ENCODE results near the gene NRCAM. TPM values are rescaled to one million over a fixed set of nuclear protein-coding genes. Genes with fewer than 3 reads are reported as not detected.
"Not testable (repeated sequence)": the region's sequence is repeated elsewhere in the genome, so short reads cannot be mapped to it uniquely, and the experiment has no call there.

The NRCAM gene
- total and polyA plus RNA-seq, 5 donors from 2014 or later: 0.27 TPM; not detected in 4

GRCh38 chr7:108280136-108280535 is 176.1 kb downstream of the NRCAM start:
- no peaks in the 10 kb centered on the region for H3K36me3 ChIP-seq (ENCODE audit: control insufficient read depth, insufficient read depth, low read length)
- Mint-ChIP-seq H3K9me3 (peaks cover 0 to 7% (median 0%) of the 10 kb centered on the region in 7 donors), H3K27me3 (peaks cover 8% of the 10 kb centered on the region), H3K4me1 (no peaks in the 10 kb centered on the region), H3K27ac (no peak overlapping the region), H3K36me3 (no peaks in the 10 kb centered on the region), H3K4me3 (no peak overlapping the region)
- no peak for ATAC-seq (ENCODE audit: low read depth in 2 of 2)
- no peaks in the 10 kb centered on the region for H3K9me3 ChIP-seq (ENCODE audit: control insufficient read depth in 2 of 2, low read length in 2 of 2)
- no peak overlapping the region for H3K4me3 ChIP-seq (ENCODE audit: low read depth, low read length)
- no peak overlapping the region for H3K27ac ChIP-seq (ENCODE audit: insufficient read depth, low read length, poor library complexity, severe bottlenecking)
- peaks cover 8% of the 10 kb centered on the region for H3K27me3 ChIP-seq (ENCODE audit: control insufficient read depth, insufficient read depth, low read length)
- no peak for DNase-seq
- no peaks in the 10 kb centered on the region for H3K4me1 ChIP-seq (ENCODE audit: control insufficient read depth, insufficient read depth, low read length, poor library complexity, severe bottlenecking)

DNA sequence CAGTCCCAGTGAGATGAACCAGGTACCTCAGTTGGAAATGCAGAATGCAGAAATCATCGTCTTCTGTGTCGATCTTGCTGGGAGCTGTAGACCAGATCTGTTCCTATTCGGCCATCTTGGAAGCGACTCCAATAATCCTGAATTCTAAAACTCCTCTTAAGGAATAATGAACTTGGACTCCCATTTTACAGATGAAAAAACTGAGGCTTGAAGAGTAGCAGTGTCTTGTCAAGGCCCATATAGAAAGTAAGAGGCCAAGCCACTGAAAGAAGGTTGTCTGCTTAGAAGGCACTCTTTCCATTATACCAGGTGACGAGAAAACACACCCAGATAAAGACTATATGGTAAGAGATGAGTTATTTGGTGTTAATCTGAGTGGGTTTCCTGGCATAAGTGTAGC is 177.5 kb downstream of the NRCAM start:
- Mint-ChIP-seq H3K27ac (no peak overlapping the region), H3K4me1 (no peaks in the 10 kb centered on the region), H3K36me3 (no peaks in the 10 kb centered on the region), H3K9me3 (peaks cover 0 to 7% (median 3%) of the 10 kb centered on the region in 7 donors), H3K27me3 (no peaks in the 10 kb centered on the region), H3K4me3 (no peak overlapping the region)
- no peak for DNase-seq
- Histone ChIP-seq H3K36me3 (ENCODE audit: control insufficient read depth, insufficient read depth, low read length) (no peaks in the 10 kb centered on the region), H3K9me3 (ENCODE audit: control insufficient read depth in 2 of 2, low read length in 2 of 2) (no peaks in the 10 kb centered on the region), H3K27me3 (ENCODE audit: control insufficient read depth, insufficient read depth, low read length) (no peaks in the 10 kb centered on the region), H3K27ac (ENCODE audit: insufficient read depth, low read length, poor library complexity, severe bottlenecking) (no peak overlapping the region), H3K4me3 (ENCODE audit: low read depth, low read length) (no peak overlapping the region), H3K4me1 (ENCODE audit: control insufficient read depth, insufficient read depth, low read length, poor library complexity, severe bottlenecking) (no peaks in the 10 kb centered on the region)
- ATAC-seq (ENCODE audit: low read depth in 2 of 2): no peak

- Histone ChIP-seq H3K27me3 (ENCODE audit: control insufficient read depth, insufficient read depth, low read length) (no peaks in the 10 kb centered on the region), H3K36me3 (ENCODE audit: control insufficient read depth, insufficient read depth, low read length) (no peaks in the 10 kb centered on the region), H3K4me3 (ENCODE audit: low read depth, low read length) (no peak overlapping the region), H3K9me3 (ENCODE audit: control insufficient read depth in 2 of 2, low read length in 2 of 2) (no peaks in the 10 kb centered on the region), H3K4me1 (ENCODE audit: control insufficient read depth, insufficient read depth, low read length, poor library complexity, severe bottlenecking) (no peaks in the 10 kb centered on the region), H3K27ac (ENCODE audit: insufficient read depth, low read length, poor library complexity, severe bottlenecking) (no peak overlapping the region)
- no peak overlapping the region for H3K27ac Mint-ChIP-seq
- no peak overlapping the region for H3K4me3 Mint-ChIP-seq
- no peak for ATAC-seq (ENCODE audit: low read depth in 2 of 2)
- H3K4me1 Mint-ChIP-seq: no peaks in the 10 kb centered on the region
- H3K36me3 Mint-ChIP-seq: no peaks in the 10 kb centered on the region
- peaks cover 0 to 7% (median 3%) of the 10 kb centered on the region in 7 donors for H3K9me3 Mint-ChIP-seq
- no peaks in the 10 kb centered on the region for H3K27me3 Mint-ChIP-seq
- no peak for DNase-seq
Measured at GRCh38 chr7:108278281-108278680, 178.0 kb downstream of the NRCAM start.

DNA sequence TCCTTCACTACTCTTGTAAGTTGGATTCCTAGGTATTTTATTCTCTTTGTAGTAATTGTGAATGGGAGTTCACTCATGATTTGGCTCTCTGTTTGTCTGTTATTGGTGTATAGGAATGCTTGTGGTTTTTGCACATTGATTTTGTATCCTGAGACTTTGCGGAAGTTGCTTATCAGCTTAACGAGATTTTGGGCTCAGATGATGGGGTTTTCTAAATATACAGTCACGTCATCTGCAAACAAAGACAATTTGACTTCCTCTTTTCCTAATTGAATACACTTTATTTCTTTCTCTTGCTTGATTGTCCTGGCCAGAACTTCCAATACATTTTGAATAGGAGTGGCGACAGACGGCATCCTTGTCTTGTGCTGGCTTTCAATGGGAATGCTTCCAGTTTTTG is 181.8 kb downstream of the NRCAM start:
- not testable (repeated sequence) for H3K27me3 ChIP-seq (ENCODE audit: control insufficient read depth, insufficient read depth, low read length); H3K36me3 Mint-ChIP-seq; H3K4me3 Mint-ChIP-seq; H3K4me1 Mint-ChIP-seq; H3K9me3 ChIP-seq (ENCODE audit: control insufficient read depth in 2 of 2, low read length in 2 of 2); H3K9me3 Mint-ChIP-seq; ATAC-seq (ENCODE audit: low read depth in 2 of 2); H3K4me3 ChIP-seq (ENCODE audit: low read depth, low read length); H3K4me1 ChIP-seq (ENCODE audit: control insufficient read depth, insufficient read depth, low read length, poor library complexity, severe bottlenecking); DNase-seq; H3K27me3 Mint-ChIP-seq; H3K36me3 ChIP-seq (ENCODE audit: control insufficient read depth, insufficient read depth, low read length); H3K27ac ChIP-seq (ENCODE audit: insufficient read depth, low read length, poor library complexity, severe bottlenecking); H3K27ac Mint-ChIP-seq

DNA sequence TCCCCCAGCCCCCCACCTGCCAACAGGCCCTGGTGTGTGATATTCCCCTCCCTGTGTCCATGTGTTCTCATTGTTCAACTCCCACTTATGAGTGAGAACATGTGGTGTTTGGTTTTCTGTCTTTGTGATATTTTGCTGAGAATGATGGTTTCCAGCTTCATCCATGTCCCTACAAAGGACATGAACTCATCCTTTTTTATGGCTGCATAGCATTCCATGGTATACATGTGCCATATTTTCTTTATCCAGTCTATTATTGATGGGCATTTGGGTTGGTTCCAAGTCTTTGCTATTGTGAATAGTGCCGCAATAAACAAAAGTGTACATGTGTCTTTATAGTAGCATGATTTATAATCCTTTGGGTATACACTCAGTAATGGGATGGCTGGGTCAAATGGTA is 183.3 kb downstream of the NRCAM start:
- DNase-seq; H3K9me3 Mint-ChIP-seq; H3K36me3 Mint-ChIP-seq; H3K27ac ChIP-seq (ENCODE audit: insufficient read depth, low read length, poor library complexity, severe bottlenecking); H3K4me1 ChIP-seq (ENCODE audit: control insufficient read depth, insufficient read depth, low read length, poor library complexity, severe bottlenecking); H3K4me3 Mint-ChIP-seq; H3K27me3 ChIP-seq (ENCODE audit: control insufficient read depth, insufficient read depth, low read length); H3K4me1 Mint-ChIP-seq; H3K27ac Mint-ChIP-seq; ATAC-seq (ENCODE audit: low read depth in 2 of 2); H3K4me3 ChIP-seq (ENCODE audit: low read depth, low read length); H3K36me3 ChIP-seq (ENCODE audit: control insufficient read depth, insufficient read depth, low read length); H3K9me3 ChIP-seq (ENCODE audit: control insufficient read depth in 2 of 2, low read length in 2 of 2); H3K27me3 Mint-ChIP-seq: not testable (repeated sequence)

- DNase-seq (no peak), ATAC-seq (ENCODE audit: low read depth in 2 of 2) (no peak)
- no peaks in the 10 kb centered on the region for H3K27me3 Mint-ChIP-seq
- H3K27ac Mint-ChIP-seq: no peak overlapping the region
- H3K36me3 ChIP-seq (ENCODE audit: control insufficient read depth, insufficient read depth, low read length): no peaks in the 10 kb centered on the region
- H3K4me3 ChIP-seq (ENCODE audit: low read depth, low read length): no peak overlapping the region
- H3K9me3 Mint-ChIP-seq: peaks cover 0 to 3% (median 0%) of the 10 kb centered on the region in 7 donors
- H3K36me3 Mint-ChIP-seq: no peaks in the 10 kb centered on the region
- H3K4me1 Mint-ChIP-seq: no peaks in the 10 kb centered on the region
- H3K9me3 ChIP-seq (ENCODE audit: control insufficient read depth in 2 of 2, low read length in 2 of 2): no peaks in the 10 kb centered on the region
- H3K4me3 Mint-ChIP-seq: no peak overlapping the region
- H3K4me1 ChIP-seq (ENCODE audit: control insufficient read depth, insufficient read depth, low read length, poor library complexity, severe bottlenecking): no peaks in the 10 kb centered on the region
- H3K27me3 ChIP-seq (ENCODE audit: control insufficient read depth, insufficient read depth, low read length): no peaks in the 10 kb centered on the region
- no peak overlapping the region for H3K27ac ChIP-seq (ENCODE audit: insufficient read depth, low read length, poor library complexity, severe bottlenecking)
Measured at GRCh38 chr7:108270385-108271015, 185.7 kb downstream of the NRCAM start.

DNA sequence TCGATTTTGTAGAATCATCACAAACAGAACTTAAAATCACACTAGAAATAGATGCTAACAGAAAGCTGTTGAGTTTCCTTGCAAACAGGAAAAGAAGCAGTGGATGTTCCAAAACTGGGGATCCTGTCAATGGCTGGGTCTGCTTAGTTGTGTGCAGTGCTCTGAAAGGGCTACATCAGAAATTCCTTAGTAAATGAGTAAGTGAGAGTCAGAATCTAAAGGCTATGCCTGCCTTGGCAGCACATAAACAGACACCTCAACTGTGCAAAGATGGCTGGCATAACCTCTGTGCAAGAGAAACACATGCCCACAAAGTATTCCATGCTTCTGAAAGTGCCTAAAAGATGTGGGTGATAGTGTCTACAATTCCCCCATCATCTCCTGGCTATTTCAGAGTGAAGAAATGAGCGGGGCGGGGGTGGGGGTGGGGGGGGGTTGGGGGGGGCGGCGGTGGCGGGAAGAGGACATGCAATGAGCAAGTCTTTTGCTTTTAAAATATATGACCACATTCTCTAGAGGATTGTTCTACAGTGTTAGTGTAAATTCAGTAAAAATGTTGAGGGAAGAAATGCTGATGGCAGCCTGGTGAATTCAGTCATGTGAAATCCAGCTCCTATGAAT is 187.9 kb downstream of the NRCAM start:
- H3K27me3 Mint-ChIP-seq: no peaks in the 10 kb centered on the region
- no peak overlapping the region for H3K4me3 ChIP-seq (ENCODE audit: low read depth, low read length)
- H3K4me1 Mint-ChIP-seq: no peaks in the 10 kb centered on the region
- no peak for ATAC-seq (ENCODE audit: low read depth in 2 of 2)
- H3K27ac ChIP-seq (ENCODE audit: insufficient read depth, low read length, poor library complexity, severe bottlenecking): no peak overlapping the region
- H3K36me3 Mint-ChIP-seq: no peaks in the 10 kb centered on the region
- H3K4me1 ChIP-seq (ENCODE audit: control insufficient read depth, insufficient read depth, low read length, poor library complexity, severe bottlenecking): no peaks in the 10 kb centered on the region
- H3K36me3 ChIP-seq (ENCODE audit: control insufficient read depth, insufficient read depth, low read length): no peaks in the 10 kb centered on the region
- H3K4me3 Mint-ChIP-seq: no peak overlapping the region
- H3K9me3 ChIP-seq (ENCODE audit: control insufficient read depth in 2 of 2, low read length in 2 of 2): no peaks in the 10 kb centered on the region
- no peaks in the 10 kb centered on the region for H3K27me3 ChIP-seq (ENCODE audit: control insufficient read depth, insufficient read depth, low read length)
- H3K27ac Mint-ChIP-seq: no peak overlapping the region
- no peaks in the 10 kb centered on the region for H3K9me3 Mint-ChIP-seq
- no peak for DNase-seq

DNA sequence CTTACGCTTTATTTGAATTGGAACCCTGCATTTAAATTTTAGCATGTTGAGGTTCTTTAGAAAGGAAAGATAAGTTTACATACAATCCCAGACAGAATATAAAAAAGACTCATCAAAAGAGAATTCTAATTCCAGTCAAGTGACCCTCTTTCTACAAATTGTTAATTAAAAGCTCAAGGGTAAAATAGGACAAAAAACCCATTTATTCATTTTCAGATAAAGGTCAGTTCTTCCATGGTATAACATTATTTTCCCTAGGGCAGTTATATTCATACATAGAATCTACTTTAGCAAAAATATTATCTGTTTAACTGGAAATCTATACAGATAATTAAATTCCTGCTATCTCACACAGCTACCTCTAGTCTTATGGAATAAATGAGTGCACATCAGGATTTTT is 188.6 kb downstream of the NRCAM start:
- Mint-ChIP-seq H3K36me3 (no peaks in the 10 kb centered on the region), H3K4me1 (no peaks in the 10 kb centered on the region), H3K4me3 (no peak overlapping the region), H3K27ac (no peak overlapping the region), H3K9me3 (no peaks in the 10 kb centered on the region), H3K27me3 (no peaks in the 10 kb centered on the region)
- ATAC-seq (ENCODE audit: low read depth in 2 of 2) (no peak), DNase-seq (no peak)
- H3K36me3 ChIP-seq (ENCODE audit: control insufficient read depth, insufficient read depth, low read length): no peaks in the 10 kb centered on the region
- no peaks in the 10 kb centered on the region for H3K4me1 ChIP-seq (ENCODE audit: control insufficient read depth, insufficient read depth, low read length, poor library complexity, severe bottlenecking)
- no peaks in the 10 kb centered on the region for H3K9me3 ChIP-seq (ENCODE audit: control insufficient read depth in 2 of 2, low read length in 2 of 2)
- no peaks in the 10 kb centered on the region for H3K27me3 ChIP-seq (ENCODE audit: control insufficient read depth, insufficient read depth, low read length)
- no peak overlapping the region for H3K4me3 ChIP-seq (ENCODE audit: low read depth, low read length)
- no peak overlapping the region for H3K27ac ChIP-seq (ENCODE audit: insufficient read depth, low read length, poor library complexity, severe bottlenecking)
